WTC11 (cell line): ENCODE data around the gene MTUS2. TPM values are rescaled to one million over a fixed set of nuclear protein-coding genes. Genes with fewer than 3 reads are reported as not detected.
A peak's percentile ranks its signal among the peaks of the same experiment; 100 is the strongest.

ENCODE experiments used
- ATAC-seq: fragments of 200-7000 bp; cut with Tn5 transposase; 2 replicates; pipeline ENCODE4 v1.10.0; 2021; ENCODE audit warnings: mild to moderate bottlenecking, moderate library complexity
- Bru-seq: library from RNA; stranded (reverse); fragments of 400-500 nt; gene quantifications from one replicate; lab custom pipeline; 2021; lab: Mats Ljungman, UMichigan
- CTCF ChIA-PET: fragments of 300-600 bp; sonication (Branson Sonifier 250); formaldehyde crosslinking; loops from one replicate; lab custom pipeline; 2021; ENCODE audit warnings: antibody characterized with exemption; lab: Charles Lee
- POLR2A ChIA-PET: fragments of 350-600 bp; sonication (Branson Sonifier 250); formaldehyde crosslinking; loops from one replicate; lab custom pipeline; 2021; ENCODE audit warnings: antibody characterized with exemption; lab: Charles Lee
- DNase-seq: peaks from one replicate; pipeline ENCODE4 v3.0.0; 2021; ENCODE audit warnings: low spot score
- H3K27ac Mint-ChIP-seq: 2 replicates; pipeline ENCODE4 v1.8.0; 2021; ENCODE audit warnings: mixed read lengths
- H3K27me3 Mint-ChIP-seq: 2 replicates; pipeline ENCODE4 v1.8.0; 2021; ENCODE audit warnings: low read depth, mild to moderate bottlenecking, moderate library complexity, mixed read lengths
- H3K36me3 Mint-ChIP-seq: 2 replicates; pipeline ENCODE4 v1.8.0; 2021; ENCODE audit warnings: mixed read lengths
- H3K4me1 Mint-ChIP-seq: 2 replicates; pipeline ENCODE4 v1.8.0; 2022; ENCODE audit warnings: mixed read lengths
- H3K4me3 Mint-ChIP-seq: 2 replicates; pipeline ENCODE4 v1.8.0; 2021; ENCODE audit warnings: mild to moderate bottlenecking, moderate library complexity, mixed read lengths
- H3K9me3 Mint-ChIP-seq: 2 replicates; pipeline ENCODE4 v1.8.0; 2021; ENCODE audit warnings: mixed read lengths
- ATF6 ChIP-seq: sonication (generic); formaldehyde crosslinking; IDR thresholded peaks from 2 replicates; pipeline ENCODE4 v1.8.1; 2023; ENCODE audit warnings: mild to moderate bottlenecking, missing genetic modification reagents
- E2F5 ChIP-seq: sonication (generic); formaldehyde crosslinking; IDR thresholded peaks from 2 replicates; pipeline ENCODE4 v1.8.1; 2022; ENCODE audit warnings: mild to moderate bottlenecking, moderate library complexity, missing genetic modification reagents
- RORB ChIP-seq: fragments of 250-450 bp; sonication (Bioruptor Pico); IDR thresholded peaks from 2 replicates; pipeline ENCODE4 v1.9.0; 2021; ENCODE audit warnings: mild to moderate bottlenecking
- TP53 ChIP-seq: sonication (generic); formaldehyde crosslinking; IDR thresholded peaks from 2 replicates; pipeline ENCODE4 v1.8.1; 2023; ENCODE audit warnings: mild to moderate bottlenecking, missing genetic modification reagents
- ZNF423 ChIP-seq: fragments of 250-450 bp; sonication (Bioruptor Pico); IDR thresholded peaks from 2 replicates; pipeline ENCODE4 v2.1.2; 2022; ENCODE audit warnings: mild to moderate bottlenecking, moderate library complexity
- long read RNA-seq, 3 experiments: library from RNA in 1 of 3; library from capped mRNA in 1 of 3; library from polyadenylated mRNA in 1 of 3; unstranded in 2 of 3; stranded (forward) in 1 of 3; transcript quantifications; one replicate each; pipeline ENCODE4 v2.0.0, GENCODE V29; 2021
- total RNA-seq: library from RNA; stranded (reverse); gene quantifications from 3 replicates; pipeline ENCODE4 v1.2.3, GENCODE V29; 2021
- TF ChIP-seq, protein P1 (sequence below): sonication (generic); formaldehyde crosslinking; IDR thresholded peaks from 2 replicates; pipeline ENCODE4 v1.8.0; 2022; ENCODE audit warnings: mild to moderate bottlenecking, missing genetic modification reagents
- TF ChIP-seq, protein P2 (sequence below): sonication (generic); formaldehyde crosslinking; IDR thresholded peaks from 2 replicates; pipeline ENCODE4 v1.8.1; 2022; ENCODE audit warnings: low read depth, missing genetic modification reagents, borderline replicate concordance
- TF ChIP-seq, protein P3 (sequence below): sonication (generic); formaldehyde crosslinking; IDR thresholded peaks from 2 replicates; pipeline ENCODE4 v1.8.1; 2023; ENCODE audit warnings: mild to moderate bottlenecking, missing genetic modification reagents, moderate library complexity

Gene MTUS2
- total RNA-seq, result 0.18 to 0.25 TPM (median 0.22 TPM) in 3 replicates
- percentile 20 among the genes with signal in this experiment for Bru-seq, nascent RNA
- long read RNA-seq, experiment 1, result 0 reads
- long read RNA-seq, experiment 2, result 0 reads
- long read RNA-seq, experiment 3, partial matches to known transcripts, result 0 of 1 reads
- long read RNA-seq, experiment 3, other reads (novel, unspliced or antisense), result 1 of 1 reads

GRCh38 chr13:28820099-28821051 is at the start of gene MTUS2:
Gene MTUS2 (plus strand): TSS chr13:28820339.
- Mint-ChIP-seq H3K27ac (no peak within 1 kb of the TSS), H3K4me3 (peak within 1 kb of the TSS; percentile 76), H3K4me1 (peaks cover 8% of the 10 kb centered on the region; the same call in 1 of the 2 replicates), H3K27me3 (peaks cover 80% of the 10 kb centered on the region), H3K36me3 (peaks cover 5% of the 10 kb centered on the region; the same call in 1 of the 2 replicates), H3K9me3 (peaks cover 15% of the 10 kb centered on the region)
- ATAC-seq (peak; percentile 76), DNase-seq (peak; percentile 70)
- ChIA-PET CTCF (interaction anchor here (0.6 to 2.3 kb wide), 27 partner anchors 16 to 683 kb away, joined by 3 to 10 read pairs (median 4); no protein-coding TSS in a partner anchor), POLR2A (no interaction called here)
- no peak for TF ChIP-seq TP53 (CRISPR knock-in tag)
- TF ChIP-seq, protein P1, sequence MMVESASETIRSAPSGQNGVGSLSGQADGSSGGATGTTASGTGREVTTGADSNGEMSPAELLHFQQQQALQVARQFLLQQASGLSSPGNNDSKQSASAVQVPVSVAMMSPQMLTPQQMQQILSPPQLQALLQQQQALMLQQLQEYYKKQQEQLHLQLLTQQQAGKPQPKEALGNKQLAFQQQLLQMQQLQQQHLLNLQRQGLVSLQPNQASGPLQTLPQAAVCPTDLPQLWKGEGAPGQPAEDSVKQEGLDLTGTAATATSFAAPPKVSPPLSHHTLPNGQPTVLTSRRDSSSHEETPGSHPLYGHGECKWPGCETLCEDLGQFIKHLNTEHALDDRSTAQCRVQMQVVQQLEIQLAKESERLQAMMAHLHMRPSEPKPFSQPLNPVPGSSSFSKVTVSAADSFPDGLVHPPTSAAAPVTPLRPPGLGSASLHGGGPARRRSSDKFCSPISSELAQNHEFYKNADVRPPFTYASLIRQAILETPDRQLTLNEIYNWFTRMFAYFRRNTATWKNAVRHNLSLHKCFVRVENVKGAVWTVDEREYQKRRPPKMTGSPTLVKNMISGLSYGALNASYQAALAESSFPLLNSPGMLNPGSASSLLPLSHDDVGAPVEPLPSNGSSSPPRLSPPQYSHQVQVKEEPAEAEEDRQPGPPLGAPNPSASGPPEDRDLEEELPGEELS (CRISPR knock-in tag), result 0 out of 2 replicates have a peak, but pooled peaks have one; percentile 12

DNA sequence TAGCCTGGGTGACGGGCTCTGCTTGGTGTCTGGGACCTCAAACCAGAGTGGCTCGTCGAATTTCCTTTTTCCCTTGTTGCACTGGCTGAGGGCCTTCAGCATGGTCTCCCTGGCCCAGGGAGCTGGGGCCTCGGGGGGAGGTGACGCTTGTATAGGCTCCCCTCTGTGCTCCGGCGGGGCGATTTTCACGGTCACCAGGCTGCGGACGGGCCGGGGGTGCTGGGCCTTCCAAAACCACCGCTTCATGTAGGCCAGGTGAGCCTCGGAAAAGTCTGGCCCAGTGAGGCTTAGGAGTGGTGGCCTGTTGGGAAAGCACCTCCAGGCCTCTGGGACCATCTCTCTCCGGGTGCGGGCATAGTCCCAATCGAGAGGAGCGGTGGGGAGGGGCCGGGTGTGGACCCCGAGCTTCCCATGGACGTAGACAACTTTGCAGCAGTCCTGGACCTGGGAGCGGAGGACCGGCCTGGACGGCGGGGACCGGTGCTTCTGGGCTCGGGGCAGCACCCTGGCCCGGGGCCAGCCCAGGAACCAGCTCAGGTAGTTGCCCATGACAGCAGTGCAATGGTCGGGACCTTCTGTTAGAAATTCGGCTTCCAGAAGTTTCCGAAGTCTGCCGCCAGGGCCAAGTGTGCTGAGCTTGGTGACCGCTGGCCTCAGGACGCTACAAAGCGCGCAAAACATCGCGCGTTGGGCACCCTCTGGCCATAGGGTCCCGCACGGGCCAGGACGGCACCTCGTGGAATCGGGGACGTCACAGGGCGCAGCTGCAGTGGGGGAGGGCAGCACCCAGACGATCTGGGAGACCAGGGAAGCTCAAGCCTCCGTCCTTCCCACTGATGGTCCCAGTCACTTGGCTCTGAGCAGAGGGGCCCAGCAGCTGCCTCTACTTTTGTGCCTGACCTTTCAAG is 41.6 kb upstream of the MTUS2 start:
- no peak for DNase-seq

More for the DNA sequence above, 41.6 kb upstream of the MTUS2 start:
- ChIA-PET CTCF (interaction anchor here (0.6 kb wide), 1 partner anchor 16 kb away, joined by 3 read pairs; no protein-coding TSS in a partner anchor), POLR2A (no interaction called here)
- H3K36me3 Mint-ChIP-seq, result peaks cover 20% of the 10 kb centered on the region
- no peak overlapping the region for H3K4me3 Mint-ChIP-seq
- H3K4me1 Mint-ChIP-seq, result no peaks in the 10 kb centered on the region
- H3K27ac Mint-ChIP-seq, result no peak overlapping the region
- H3K27me3 Mint-ChIP-seq, result peaks cover 5% of the 10 kb centered on the region
- H3K9me3 Mint-ChIP-seq, result peaks cover 46% of the 10 kb centered on the region
- TF ChIP-seq ZNF423 (no peak), E2F5 (CRISPR knock-in tag) (no peak), RORB (no peak), ATF6 (CRISPR knock-in tag) (no peak)
- TF ChIP-seq, protein P2, sequence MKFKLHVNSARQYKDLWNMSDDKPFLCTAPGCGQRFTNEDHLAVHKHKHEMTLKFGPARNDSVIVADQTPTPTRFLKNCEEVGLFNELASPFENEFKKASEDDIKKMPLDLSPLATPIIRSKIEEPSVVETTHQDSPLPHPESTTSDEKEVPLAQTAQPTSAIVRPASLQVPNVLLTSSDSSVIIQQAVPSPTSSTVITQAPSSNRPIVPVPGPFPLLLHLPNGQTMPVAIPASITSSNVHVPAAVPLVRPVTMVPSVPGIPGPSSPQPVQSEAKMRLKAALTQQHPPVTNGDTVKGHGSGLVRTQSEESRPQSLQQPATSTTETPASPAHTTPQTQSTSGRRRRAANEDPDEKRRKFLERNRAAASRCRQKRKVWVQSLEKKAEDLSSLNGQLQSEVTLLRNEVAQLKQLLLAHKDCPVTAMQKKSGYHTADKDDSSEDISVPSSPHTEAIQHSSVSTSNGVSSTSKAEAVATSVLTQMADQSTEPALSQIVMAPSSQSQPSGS (CRISPR knock-in tag), result no peak
- TF ChIP-seq, protein P3, sequence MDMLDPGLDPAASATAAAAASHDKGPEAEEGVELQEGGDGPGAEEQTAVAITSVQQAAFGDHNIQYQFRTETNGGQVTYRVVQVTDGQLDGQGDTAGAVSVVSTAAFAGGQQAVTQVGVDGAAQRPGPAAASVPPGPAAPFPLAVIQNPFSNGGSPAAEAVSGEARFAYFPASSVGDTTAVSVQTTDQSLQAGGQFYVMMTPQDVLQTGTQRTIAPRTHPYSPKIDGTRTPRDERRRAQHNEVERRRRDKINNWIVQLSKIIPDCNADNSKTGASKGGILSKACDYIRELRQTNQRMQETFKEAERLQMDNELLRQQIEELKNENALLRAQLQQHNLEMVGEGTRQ, result no peak
- no peak for ATAC-seq
